GM21423 (cell line): ENCODE measurements around the gene MYOCOS.
"Not testable (repeated sequence)": the region's sequence is repeated elsewhere in the genome, so short reads cannot be mapped to it uniquely, and the experiment has no call there.

ENCODE experiments used
- ATAC-seq: cut with Tn5 transposase; IDR thresholded peaks from one replicate; pipeline ENCODE4 v1.9.1; 2021; ENCODE audit warnings: mild to moderate bottlenecking, moderate library complexity; ENCODE audit not compliant: unreplicated experiment

Gene MYOCOS

GRCh38 chr1:171622152-171622462, at the start of gene MYOCOS:
MYOCOS (plus strand) TSS chr1:171622243; CDS start chr1:171623884, 1,641 bp downstream.
- no peak for ATAC-seq

GRCh38 chr1:171576144-171576543, 45.9 kb upstream of the MYOCOS start:
- ATAC-seq = no peak

- no peak for ATAC-seq
Observed at GRCh38 chr1:171581226-171581625, 40.8 kb upstream of the MYOCOS start.

GRCh38 chr1:171581766-171582165, 40.3 kb upstream of the MYOCOS start:
- ATAC-seq = no peak

GRCh38 chr1:171582589-171582988, 39.5 kb upstream of the MYOCOS start:
- no peak for ATAC-seq

GRCh38 chr1:171583591-171584201, 38.3 kb upstream of the MYOCOS start:
- no peak for ATAC-seq

GRCh38 chr1:171585715-171586114, 36.3 kb upstream of the MYOCOS start:
- no peak for ATAC-seq

- no peak for ATAC-seq
Observed at GRCh38 chr1:171588230-171588629, 33.8 kb upstream of the MYOCOS start.

GRCh38 chr1:171590022-171590421, 32.0 kb upstream of the MYOCOS start:
- no peak for ATAC-seq

- ATAC-seq = no peak
Observed at GRCh38 chr1:171595324-171595723, 26.7 kb upstream of the MYOCOS start.

GRCh38 chr1:171596119-171596518, 25.9 kb upstream of the MYOCOS start:
- no peak for ATAC-seq

- ATAC-seq = no peak
Observed at GRCh38 chr1:171596705-171597104, 25.3 kb upstream of the MYOCOS start.

GRCh38 chr1:171597203-171597602, 24.8 kb upstream of the MYOCOS start:
- no peak for ATAC-seq

GRCh38 chr1:171600310-171600709, 21.7 kb upstream of the MYOCOS start:
- ATAC-seq = peak; percentile 61

GRCh38 chr1:171600862-171601261, 21.2 kb upstream of the MYOCOS start:
- ATAC-seq = no peak

- not testable (repeated sequence) for ATAC-seq
Observed at GRCh38 chr1:171603042-171603441, 19.0 kb upstream of the MYOCOS start.

- peak; percentile 60 for ATAC-seq
Observed at GRCh38 chr1:171606402-171606941, 15.6 kb upstream of the MYOCOS start.

GRCh38 chr1:171610385-171610784, 11.7 kb upstream of the MYOCOS start:
- peak; percentile 41 for ATAC-seq

GRCh38 chr1:171611306-171611705, 10.7 kb upstream of the MYOCOS start:
- no peak for ATAC-seq

GRCh38 chr1:171613282-171613681, 8.8 kb upstream of the MYOCOS start:
- ATAC-seq = no peak

- not testable (repeated sequence) for ATAC-seq
Observed at GRCh38 chr1:171615122-171615906, 6.7 kb upstream of the MYOCOS start.

- ATAC-seq = no peak
Observed at GRCh38 chr1:171616586-171616985, 5.5 kb upstream of the MYOCOS start.
